HuH-7 (cell line): ENCODE results near the gene NUP62CL.
"Not testable (repeated sequence)": the region's sequence is repeated elsewhere in the genome, so short reads cannot be mapped to it uniquely, and the experiment has no call there.

Experiments
- DNase-seq: peaks from one replicate; pipeline ENCODE4 v3.0.0; 2011; ENCODE audit warnings: low spot score

Gene NUP62CL, protein sequence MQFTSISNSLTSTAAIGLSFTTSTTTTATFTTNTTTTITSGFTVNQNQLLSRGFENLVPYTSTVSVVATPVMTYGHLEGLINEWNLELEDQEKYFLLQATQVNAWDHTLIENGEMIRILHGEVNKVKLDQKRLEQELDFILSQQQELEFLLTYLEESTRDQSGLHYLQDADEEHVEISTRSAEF

DNA sequence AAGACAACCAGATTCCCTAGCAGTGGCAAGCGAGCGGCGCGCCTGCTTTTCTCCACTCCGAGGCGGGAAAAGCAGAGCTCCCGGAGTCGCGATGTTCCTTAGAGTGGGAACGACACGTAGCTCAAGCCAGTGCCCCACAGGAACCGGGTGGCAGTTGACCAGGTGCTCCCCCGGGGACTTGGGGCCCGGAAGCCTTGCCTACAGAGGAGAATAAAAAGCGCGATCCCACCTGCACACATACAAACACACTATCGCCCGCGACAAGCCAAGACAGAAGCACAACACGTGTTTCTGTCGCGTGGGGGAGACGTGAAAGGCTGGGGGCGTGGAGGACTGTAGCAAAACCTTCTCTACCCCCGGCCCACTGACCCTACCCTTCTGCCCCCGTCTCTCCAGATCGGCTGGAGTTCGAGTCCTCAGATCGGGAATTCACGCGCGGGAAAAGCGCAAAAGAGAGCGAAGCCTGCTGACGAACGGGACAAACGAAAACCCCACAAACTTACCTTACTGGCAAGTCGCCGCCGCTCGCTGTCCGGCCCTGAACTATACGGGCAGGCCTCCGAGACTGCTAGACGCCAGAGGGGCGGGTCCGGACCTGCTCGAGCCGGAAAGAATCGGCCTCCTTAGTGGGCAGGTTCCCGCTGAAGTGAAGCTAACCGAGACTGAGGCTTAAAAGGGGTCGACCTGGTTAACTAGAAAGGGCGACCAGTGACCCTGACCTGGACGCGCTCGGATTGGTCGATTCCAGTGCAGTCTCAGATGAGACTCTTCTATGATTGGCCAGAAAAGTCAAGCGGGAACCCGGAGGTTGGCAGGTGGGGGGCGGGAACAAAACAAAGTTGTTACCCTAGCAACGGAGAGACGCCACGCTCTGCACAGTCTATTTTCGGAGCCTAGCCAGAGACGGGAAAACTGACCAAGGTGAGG lies at the start of gene NUP62CL, which contains the start of gene DNAAF6:
NUP62CL (minus strand) TSS at position 664 of the 927 bp plus-strand sequence. CDS start 31,287 bp downstream, outside the sequence.
DNAAF6 (plus strand) TSS at position 842 of the 927 bp plus-strand sequence. CDS start 6,265 bp downstream, outside the sequence.
- DNase-seq: peak; percentile 64

DNA sequence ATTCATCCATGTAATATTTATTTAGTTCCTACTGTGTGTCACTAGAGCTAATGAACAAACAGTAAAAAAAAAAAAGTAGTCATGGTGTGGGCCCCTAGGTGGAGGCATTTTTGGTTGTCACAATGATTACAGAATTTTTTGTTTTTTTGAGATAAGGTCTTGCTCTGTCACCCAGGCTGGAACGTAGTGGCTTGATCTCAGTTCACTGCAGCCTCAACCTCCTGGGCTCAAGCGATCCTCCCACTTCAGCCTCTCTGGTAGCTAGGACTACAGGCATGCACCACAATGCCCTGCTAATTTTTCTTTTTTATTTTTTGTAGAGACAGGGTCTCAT lies 22.2 kb upstream of the NUP62CL start:
- no peak for DNase-seq

DNA sequence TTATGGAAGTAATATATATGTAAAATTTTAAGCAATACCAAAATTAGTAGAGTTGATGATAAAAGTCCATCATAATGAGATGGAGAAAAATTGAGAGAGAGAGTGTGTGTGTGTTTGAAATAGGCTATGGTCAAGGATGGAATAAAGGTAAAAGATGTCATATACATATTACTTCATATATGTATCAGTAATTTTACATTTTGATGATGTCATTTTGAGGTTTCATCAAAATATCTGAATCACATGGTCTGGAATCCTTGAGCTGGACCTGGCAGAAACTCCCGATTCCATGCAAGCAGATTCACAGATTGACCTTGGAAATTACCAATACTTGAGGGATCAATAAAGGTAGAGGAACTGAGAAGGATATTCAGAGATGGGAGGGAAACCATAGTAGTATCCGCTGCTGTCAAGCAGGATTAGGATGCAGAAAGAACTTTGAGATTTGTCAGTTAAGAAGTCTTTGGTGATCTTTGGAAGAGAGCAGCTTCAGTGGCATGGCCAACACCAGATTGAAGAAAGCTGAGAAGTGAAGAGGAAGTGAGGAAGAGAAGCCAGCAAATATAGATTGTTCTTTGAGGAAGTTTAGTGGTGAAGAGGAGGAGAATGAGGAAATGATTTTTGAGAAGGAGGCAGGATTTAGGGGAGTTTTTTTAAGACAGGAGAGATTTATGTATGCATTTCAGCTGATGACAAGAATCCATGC lies 21.7 kb upstream of the NUP62CL start:
- DNase-seq: no peak

DNA sequence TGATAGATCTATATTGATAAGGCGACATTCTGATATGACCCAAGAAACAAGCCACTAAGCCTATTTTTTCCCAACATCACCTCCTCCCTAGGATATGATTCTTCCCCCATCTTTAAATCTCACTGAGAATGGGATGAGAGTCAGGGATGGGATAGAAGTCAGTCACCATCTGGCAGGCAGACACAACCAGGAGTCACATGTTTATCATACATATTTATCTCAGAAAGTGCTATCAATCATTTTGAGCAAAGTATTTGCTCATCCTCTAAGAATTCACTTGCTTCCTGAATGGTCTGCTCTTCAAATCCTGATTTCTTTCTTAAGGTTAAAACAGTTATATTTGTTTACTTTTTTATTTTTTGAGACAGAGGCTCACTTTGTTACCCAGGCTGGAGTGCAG lies 20.5 kb upstream of the NUP62CL start:
- no peak for DNase-seq

DNA sequence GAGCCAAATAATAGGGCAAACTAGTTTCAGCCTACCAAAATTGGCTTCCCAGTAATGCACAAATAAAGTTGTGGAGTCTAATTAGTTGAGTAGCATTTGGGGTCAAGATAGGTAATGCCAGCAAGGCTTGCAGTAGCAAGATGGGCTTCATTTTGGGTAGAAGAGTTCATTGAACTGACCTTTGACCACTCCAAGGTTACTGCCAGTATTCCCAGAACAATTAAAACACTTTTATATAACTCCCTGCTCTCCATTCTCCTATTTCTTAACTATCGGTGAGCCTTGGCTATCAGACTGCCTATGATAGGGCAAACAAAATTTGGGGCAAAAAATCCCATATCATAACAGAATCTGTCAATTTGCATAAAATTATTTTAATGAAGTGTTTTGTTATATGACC lies 7.2 kb upstream of the NUP62CL start:
- DNase-seq: no peak

DNA sequence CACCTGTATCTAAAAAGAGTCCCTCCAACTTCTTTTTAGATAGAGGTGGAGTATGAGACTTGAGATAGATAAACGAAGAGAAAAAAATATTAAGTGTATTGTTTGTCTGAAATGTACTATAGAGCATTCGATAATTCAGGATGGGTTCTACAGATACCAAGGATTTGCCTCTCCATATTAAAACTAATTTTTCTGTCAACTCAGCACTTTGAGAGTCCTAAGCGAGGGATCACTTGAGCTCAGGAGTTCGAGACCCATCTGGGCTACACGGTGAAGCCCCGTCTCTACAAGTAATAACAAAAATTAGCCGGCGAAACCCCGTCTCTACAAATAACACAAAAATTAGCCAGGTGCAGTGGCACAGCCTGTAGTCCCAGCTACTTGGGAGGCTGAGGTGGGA lies 1.7 kb upstream of the NUP62CL start:
- no peak for DNase-seq

DNA sequence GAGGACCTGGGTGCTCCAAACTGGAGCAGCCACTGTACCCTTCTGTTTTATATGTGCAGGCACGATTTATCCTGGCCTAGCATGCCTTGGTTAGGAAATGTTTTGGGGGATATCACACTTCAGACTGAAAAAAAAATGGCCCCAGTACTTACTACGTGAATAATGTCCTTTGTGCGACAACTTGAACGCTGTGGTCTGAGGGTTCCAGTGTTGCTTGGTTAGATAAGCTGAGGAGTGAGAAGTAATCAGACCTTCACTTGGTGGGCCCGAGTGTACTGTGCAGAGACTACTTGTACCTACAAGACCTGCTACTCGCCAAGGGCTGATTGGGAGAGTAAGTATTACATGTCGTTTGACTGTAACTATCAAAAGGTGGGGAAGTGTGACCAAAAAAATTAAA lies 856 bp upstream of the NUP62CL start:
- DNase-seq: no peak

DNA sequence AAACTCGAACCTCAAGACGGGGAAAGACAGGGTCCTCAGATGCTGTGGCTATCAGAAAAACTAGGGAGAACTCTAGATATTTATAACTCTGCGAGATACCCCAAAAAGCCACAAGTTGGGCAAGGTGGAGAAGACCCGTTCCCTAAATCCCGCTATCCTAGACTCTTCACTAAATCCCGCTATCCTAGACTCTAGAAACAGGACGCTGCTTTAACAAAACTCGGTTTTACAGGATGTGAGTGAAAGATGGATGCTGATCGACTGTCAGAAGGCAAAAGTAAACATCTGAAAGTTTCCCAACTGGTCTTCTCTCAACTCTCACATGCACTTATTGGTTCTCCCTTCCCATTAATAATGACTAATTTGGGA lies 448 bp upstream of the NUP62CL start:
- DNase-seq: no peak

DNA sequence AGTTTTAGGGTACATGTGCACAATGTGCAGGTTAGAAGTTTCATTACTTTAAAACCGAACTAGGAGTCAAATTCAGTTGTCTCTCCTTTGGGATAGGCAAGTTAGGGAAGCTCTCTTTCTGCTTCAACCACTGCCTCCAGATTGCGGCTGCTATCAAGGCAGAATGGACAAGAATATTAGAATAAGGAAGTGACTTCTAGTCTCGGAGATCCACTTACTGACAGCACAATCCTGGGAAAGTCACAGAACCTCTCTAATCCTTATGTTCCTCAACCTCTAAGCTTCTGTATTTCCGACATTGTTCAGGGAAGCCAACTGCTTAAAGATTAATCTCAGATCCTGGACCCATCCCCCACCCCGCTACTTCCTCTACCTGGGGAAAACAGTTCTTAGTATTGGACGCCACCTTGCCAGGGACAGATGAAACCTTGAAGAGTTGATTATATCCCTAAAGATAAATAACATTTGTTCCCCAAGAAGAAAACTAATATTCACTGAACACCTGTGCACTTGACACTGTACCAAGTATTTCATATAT lies 2.1 kb downstream of the NUP62CL start:
- DNase-seq: no peak

DNA sequence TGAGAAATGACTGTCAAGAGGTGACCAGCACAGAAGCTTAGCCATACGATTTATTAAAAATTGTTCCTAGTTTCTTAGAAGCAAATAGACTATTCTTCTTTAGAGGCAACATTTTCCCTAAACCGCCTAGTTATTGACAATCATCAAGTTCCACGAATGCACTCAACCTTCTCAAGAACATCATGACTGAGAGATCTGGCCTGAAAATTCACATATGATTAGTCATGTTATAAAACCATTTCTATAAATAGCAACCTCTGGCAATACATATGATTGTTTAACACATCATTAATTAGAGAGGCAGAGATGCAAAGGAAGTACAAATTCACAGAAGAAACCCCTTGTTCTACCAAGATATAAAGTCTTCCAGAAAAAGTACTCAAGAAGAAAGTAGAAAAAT lies 6.7 kb downstream of the NUP62CL start:
- DNase-seq: no peak

DNA sequence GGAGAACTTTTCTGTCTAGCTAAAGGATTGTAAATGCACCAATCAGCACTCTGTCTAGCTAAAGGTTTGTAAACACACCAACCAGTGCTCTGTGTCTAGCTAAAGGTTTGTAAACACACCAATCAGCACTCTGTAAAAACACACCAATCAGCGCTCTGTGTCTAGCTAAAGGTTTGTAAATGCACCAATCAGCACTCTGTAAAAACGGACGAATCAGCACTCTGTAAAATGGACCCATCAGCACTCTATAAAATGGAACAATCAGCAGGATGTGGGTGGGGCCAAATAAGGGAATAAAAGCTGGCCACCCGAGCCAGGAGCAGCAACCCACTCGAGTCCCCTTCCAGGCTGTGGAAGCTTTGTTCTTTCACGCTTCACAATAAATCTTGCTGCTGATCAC lies 8.2 kb downstream of the NUP62CL start:
- DNase-seq: not testable (repeated sequence)

DNA sequence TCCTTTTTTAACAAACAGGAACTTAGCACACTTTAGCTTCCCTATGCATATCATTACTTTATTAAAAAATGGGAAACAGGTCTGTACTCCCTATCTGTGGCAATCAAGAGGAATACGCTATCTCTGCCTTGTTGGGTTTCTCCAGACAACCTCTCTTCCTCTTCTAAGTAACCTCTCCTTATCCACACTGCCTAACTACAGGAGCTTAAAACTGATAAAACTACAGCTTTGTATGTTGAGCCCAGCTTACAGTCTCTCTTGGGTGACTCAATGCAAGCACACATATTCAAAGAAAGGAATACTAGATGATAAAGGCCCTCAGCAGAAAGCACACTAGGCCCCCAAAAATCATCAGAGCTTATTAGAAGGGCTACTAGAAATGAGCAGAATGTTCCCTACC lies 8.9 kb downstream of the NUP62CL start:
- no peak for DNase-seq

DNA sequence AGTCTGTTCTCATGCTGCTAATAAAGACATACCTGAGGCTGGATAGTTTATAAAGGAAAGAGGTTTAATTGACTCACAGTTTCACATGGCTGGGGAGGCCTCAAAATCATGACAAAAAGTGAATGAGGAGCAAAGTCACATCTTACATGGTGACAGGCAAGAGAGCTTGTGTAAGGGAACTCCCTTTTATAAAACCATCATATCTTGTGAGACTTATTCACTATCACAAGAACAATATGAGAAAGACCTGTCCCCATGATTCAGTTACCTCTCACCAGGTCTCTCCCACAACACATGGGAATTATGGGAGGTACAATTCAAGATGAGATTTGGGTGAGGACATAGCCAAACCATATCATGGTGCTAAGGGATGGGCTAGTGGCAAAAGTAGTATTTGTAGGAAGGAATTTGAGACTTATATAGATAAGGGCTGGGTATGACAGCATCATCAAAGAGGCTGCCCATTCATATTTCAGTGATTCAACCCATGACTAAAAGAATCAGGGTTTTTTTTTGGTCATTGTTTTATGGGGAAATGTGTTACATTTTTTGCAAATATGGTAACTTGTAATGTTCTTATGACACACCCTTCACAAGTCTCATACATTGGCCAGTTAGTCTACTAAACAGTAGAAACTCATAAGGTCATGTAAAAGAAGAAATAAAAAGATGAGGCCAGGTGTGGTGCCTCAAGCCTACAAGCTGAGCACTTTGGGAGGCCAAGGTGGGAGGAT lies 34.7 kb downstream of the NUP62CL start:
- DNase-seq: no peak

DNA sequence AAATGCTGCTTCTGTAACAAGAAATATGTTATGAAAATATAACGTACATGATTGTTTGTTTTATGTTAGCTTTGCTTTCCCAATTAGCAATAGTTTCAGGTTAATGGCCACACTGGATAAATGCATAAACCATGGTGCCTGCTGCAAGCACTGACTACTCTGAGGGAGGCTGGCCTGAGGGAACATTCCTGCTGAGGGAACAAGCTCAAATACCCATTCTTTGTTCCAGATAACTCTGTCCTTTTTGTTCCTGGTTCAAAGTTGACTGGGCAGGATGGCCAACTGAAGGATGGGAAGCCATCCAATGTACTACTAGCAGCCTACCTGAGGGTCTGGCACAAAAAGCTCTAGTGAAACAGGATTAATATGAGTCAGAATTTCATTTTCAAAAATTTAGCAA lies 37.5 kb downstream of the NUP62CL start:
- no peak for DNase-seq

DNA sequence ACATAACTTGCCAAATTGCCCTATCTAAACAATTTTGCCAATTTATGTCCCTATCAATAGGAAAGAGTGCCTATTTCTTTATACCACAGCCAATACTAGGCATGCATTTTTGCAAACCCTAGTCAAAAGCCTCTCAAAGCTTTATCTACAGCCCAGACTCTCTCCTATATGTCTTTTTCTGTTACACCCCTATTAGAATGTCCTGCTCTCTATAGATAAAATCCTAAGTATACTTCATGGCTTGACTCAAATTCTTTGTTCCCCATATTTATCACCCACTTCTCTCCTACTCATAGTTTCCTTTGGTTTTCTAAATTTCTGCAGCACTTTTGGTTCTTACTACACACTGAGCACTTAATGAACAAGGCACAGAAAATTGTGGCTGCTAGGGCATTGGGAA lies 38.0 kb downstream of the NUP62CL start:
- no peak for DNase-seq

DNA sequence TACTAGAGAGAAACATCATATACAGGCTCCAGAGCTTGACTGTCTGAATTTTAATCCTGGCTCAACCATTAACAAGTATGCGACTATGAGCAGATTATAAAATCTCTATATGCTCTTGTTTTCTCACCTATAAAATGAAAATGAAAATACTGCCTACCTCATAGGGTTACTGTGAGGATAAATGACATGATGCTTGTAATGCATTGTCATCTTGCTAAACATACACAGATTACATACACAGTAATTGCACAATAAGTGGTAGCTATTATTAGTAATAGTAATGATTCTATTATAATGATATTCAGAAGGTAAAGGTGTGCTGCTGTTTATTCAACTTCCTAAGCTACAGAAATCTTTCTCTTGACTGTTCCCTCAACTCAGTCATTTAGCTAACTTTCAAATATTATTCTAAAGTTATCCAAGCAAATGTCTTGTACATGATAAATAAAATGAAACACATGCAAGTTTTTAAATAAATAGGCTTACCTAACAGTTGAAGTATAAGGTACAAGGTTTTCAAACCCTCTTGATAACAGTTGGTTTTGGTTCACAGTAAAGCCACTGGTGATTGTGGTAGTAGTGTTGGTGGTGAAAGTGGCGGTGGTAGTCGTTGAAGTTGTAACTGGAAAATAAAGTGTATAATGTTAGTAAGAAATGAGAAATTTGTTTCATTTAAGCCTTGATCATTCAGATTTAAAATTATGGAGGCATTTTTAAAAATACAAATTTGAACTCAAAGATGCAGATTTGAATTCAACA lies 38.9 kb downstream of the NUP62CL start:
- no peak for DNase-seq

DNA sequence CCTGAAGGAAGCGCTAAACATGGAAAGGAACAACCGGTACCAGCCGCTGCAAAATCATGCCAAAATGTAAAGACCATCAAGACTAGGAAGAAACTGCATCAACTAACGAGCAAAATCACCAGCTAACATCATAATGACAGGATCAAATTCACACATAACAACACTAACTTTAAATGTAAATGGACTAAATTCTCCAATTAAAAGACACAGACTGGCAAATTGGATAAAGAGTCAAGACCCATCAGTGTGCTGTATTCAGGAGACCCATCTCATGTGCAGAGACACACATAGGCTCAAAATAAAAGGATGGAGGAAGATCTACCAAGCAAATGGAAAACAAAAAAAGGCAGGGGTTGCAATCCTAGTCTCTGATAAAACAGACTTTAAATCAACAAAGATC lies 48.6 kb downstream of the NUP62CL start:
- not testable (repeated sequence) for DNase-seq

DNA sequence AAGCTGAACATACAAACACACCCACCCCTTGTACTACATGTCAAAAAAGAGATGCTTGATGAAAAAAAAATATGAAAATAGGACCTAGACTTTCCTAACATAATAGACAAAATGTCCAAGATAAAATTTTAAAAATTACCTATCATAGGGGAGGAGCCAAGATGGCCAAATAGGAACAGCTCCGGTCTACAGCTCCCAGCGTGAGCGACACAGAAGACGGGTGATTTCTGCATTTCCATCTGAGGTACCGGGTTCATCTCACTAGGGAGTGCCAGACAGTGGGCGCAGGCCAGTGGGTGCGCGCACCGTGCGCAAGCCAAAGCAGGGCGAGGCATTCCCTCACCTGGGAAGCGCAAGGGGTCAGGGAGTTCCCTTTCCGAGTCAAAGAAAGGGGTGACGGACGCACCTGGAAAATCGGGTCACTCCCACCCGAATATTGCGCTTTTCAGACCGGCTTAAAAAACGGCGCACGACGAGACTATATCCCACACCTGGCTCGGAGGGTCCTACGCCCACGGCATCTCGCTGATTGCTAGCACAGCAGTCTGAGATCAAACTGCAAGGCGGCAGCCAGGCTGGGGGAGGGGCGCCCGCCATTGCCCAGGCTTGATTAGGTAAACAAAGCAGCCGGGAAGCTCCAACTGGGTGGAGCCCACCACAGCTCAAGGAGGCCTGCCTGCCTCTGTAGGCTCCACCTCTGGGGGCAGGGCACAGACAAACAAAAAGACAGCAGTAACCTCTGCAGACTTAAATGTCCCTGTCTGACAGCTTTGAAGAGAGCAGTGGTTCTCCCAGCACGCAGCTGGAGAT lies 50.4 kb downstream of the NUP62CL start:
- DNase-seq: not testable (repeated sequence)

DNA sequence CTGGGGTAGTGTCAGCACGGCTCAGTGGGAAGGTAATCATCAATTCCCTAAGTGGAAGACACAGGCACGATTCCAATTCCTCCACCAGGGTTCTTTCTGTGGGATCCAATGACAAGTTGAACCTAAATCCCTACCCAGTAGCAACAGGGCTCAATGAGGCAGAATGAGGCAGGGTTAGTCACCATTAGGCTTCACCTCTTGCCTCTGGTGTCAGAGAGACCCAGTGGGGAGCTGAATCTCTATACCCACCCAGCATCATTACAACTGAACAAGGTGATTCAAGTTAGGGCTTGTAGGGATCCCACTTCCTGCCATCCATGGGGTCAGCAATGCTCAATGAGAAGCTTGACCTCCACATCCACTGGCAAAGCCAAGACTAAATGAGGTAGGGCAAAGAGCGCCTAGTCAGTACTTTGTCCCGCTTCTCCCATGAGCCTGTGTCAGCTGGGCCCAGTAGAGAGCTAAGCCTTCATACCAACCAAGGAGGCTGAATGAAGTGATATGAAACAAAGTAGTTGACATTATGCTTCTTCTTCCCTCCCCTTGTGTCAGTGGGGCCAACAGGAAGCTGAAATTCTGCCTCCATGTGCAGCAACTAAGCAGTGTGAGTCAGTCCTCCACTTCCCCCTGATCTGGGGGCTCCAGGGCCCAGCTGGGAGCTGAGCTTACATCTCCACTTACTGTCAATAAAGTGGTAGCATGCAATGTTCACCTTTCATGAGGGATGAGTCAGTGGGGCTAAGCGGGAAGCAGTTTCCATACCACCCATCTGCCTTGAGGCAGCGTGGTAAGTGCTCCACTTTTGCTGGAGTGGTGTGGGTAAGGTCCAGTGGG lies 51.2 kb downstream of the NUP62CL start:
- DNase-seq: no peak
